ENCODE data around the gene GALNT14.

- TF ChIP-seq, protein P1, sequence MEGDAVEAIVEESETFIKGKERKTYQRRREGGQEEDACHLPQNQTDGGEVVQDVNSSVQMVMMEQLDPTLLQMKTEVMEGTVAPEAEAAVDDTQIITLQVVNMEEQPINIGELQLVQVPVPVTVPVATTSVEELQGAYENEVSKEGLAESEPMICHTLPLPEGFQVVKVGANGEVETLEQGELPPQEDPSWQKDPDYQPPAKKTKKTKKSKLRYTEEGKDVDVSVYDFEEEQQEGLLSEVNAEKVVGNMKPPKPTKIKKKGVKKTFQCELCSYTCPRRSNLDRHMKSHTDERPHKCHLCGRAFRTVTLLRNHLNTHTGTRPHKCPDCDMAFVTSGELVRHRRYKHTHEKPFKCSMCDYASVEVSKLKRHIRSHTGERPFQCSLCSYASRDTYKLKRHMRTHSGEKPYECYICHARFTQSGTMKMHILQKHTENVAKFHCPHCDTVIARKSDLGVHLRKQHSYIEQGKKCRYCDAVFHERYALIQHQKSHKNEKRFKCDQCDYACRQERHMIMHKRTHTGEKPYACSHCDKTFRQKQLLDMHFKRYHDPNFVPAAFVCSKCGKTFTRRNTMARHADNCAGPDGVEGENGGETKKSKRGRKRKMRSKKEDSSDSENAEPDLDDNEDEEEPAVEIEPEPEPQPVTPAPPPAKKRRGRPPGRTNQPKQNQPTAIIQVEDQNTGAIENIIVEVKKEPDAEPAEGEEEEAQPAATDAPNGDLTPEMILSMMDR (IDR thresholded peaks at IDR 0.05), result no peak
- TF ChIP-seq EZH2 (IDR thresholded peaks at IDR 0.05; ENCODE audit: borderline replicate concordance, insufficient read depth, low read depth, low read length, poor library complexity, severe bottlenecking), result no peak
Observed at GRCh38 chr2:31032475-31032874, 105.8 kb downstream of the GALNT14 start.

Data from B cell (primary cell).